BJ (cell line): ENCODE data around the gene ABLIM2. TPM values are rescaled to one million over a fixed set of nuclear protein-coding genes. Genes with fewer than 3 reads are reported as not detected.

Experiments used
- CTCF ChIA-PET: fragments of 350-600 bp; formaldehyde crosslinking; extraction: SDS; loops from one replicate; lab custom pipeline; 2021; ENCODE audit warnings: antibody characterized with exemption, inconsistent platforms; lab: Yijun Ruan, JAX
- POLR2A ChIA-PET: fragments of 300-600 bp; sonication (Branson Sonifier 250); formaldehyde crosslinking; extraction: SDS; loops from one replicate; lab custom pipeline; 2021; ENCODE audit warnings: antibody characterized with exemption; lab: Charles Lee
- DNase-seq: peaks from one replicate; pipeline ENCODE4 v3.0.0-alpha.2; 2011; ENCODE audit warnings: low read depth
- H3K27me3 ChIP-seq: 2 replicates; pipeline ENCODE4 v1.6.0; 2011; ENCODE audit warnings: low read length; ENCODE audit not compliant: control insufficient read depth, insufficient read depth
- H3K36me3 ChIP-seq: 2 replicates; pipeline ENCODE4 v1.5.1; 2011; ENCODE audit warnings: low read length; ENCODE audit not compliant: control insufficient read depth, insufficient read depth
- H3K4me3 ChIP-seq: 2 replicates; pipeline ENCODE4 v1.5.1; 2011; ENCODE audit warnings: low read depth, mild to moderate bottlenecking, control low read depth, low read length
- CTCF ChIP-seq: IDR thresholded peaks from 2 replicates; pipeline ENCODE4 v1.5.1; 2011; ENCODE audit warnings: low read depth, mild to moderate bottlenecking, control low read depth, inconsistent platforms, low read length, moderate library complexity; ENCODE audit not compliant: insufficient read depth
- polyA plus RNA-seq: library from polyadenylated mRNA; depleted of rRNA; stranded (reverse); fragments of >200 nt; gene quantifications from 2 replicates; pipeline ENCODE4 v1.2.3, GENCODE V29; 2011

Gene ABLIM2
- polyA plus RNA-seq, 1 experiment = 0.07 TPM

- H3K36me3 ChIP-seq = no peaks in the 10 kb centered on the region
Observed at GRCh38 chr4:8045909-8046308, 112.7 kb downstream of the ABLIM2 start.

GRCh38 chr4:8044699-8045098, 113.9 kb downstream of the ABLIM2 start:
- no peak for TF ChIP-seq CTCF
- no peak for DNase-seq
- Histone ChIP-seq H3K4me3 (no peak overlapping the region), H3K27me3 (peaks cover 13% of the 10 kb centered on the region), H3K36me3 (no peaks in the 10 kb centered on the region)
- POLR2A ChIA-PET = no interaction called here
- CTCF ChIA-PET = no interaction called here

More at GRCh38 chr4:8045909-8046308, 112.7 kb downstream of the ABLIM2 start:
- no peak overlapping the region for H3K4me3 ChIP-seq
- TF ChIP-seq CTCF = no peak
- DNase-seq = no peak
- ChIA-PET CTCF (no interaction called here), POLR2A (no interaction called here)
- peaks cover 13% of the 10 kb centered on the region for H3K27me3 ChIP-seq

DNA sequence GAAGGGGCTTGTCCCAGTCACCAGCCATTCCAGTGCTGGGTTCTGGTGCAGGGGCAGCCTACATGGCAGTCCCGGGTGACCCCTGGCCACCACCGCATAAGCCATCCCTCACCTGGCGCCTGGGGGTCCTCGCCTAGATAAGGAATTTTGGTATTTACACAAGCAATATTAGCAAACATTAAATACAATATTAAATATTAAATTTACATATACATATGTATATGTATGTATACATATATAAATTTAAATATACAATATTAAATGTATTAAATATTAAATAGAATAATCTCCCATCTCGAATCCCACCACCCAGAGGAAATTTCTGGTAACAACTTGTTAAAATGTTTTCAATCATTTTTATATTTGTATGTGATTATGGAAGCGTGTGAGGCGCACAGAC, 114.4 kb downstream of the ABLIM2 start:
- ChIA-PET CTCF (no interaction called here), POLR2A (no interaction called here)
- DNase-seq = no peak
- H3K4me3 ChIP-seq = no peak overlapping the region
- no peak for TF ChIP-seq CTCF
- H3K36me3 ChIP-seq = no peaks in the 10 kb centered on the region
- peaks cover 13% of the 10 kb centered on the region for H3K27me3 ChIP-seq

DNA sequence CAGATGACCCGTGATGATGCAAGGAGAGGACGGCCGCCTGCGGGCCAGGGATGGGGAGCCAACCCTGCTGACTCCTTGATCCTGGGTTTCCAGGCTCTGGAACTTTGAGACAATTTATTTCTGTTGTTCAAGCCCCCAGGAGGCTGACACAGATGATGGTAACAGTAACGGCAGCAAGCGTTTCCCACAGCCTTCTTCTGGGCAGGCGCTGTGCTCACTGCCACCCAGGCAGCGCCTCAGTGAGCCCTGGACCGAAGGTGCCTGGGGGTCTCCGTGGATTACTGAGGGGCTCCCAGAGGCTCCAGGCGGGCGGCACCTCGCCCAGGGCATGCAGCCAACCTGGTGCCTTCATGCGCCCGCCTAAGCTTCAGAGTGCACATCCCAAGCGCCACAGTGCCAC, 115.0 kb downstream of the ABLIM2 start:
- POLR2A ChIA-PET = no interaction called here

GRCh38 chr4:8041868-8042267, 116.7 kb downstream of the ABLIM2 start:
- ChIA-PET POLR2A (no interaction called here), CTCF (no interaction called here)
- no peak for TF ChIP-seq CTCF
- no peak for DNase-seq
- Histone ChIP-seq H3K36me3 (no peaks in the 10 kb centered on the region), H3K27me3 (peaks cover 16% of the 10 kb centered on the region), H3K4me3 (no peak overlapping the region)

More for the DNA sequence above, 115.0 kb downstream of the ABLIM2 start:
- CTCF ChIA-PET = no interaction called here
- Histone ChIP-seq H3K27me3 (peaks cover 15% of the 10 kb centered on the region), H3K4me3 (no peak overlapping the region), H3K36me3 (no peaks in the 10 kb centered on the region)
- no peak for TF ChIP-seq CTCF
- DNase-seq = no peak
